H1 (cell line): Measurements from ENCODE around the gene TRAF3IP3. TPM values are rescaled to one million over a fixed set of nuclear protein-coding genes. Genes with fewer than 3 reads are reported as not detected.

Experiments
- CTCF ChIA-PET: fragments of 300-600 bp; sonication (Branson Sonifier 250); formaldehyde crosslinking; loops from one replicate; lab custom pipeline; 2021; ENCODE audit not compliant: partially characterized antibody; lab: Charles Lee
- POLR2A ChIA-PET: fragments of 300-600 bp; sonication (Branson Sonifier 250); formaldehyde crosslinking; loops from one replicate; lab custom pipeline; 2021; ENCODE audit warnings: inconsistent platforms; ENCODE audit not compliant: partially characterized antibody; lab: Charles Lee
- DNase-seq, 2 experiments: peaks; one replicate each; pipeline versions ENCODE4 v3.0.0 to v3.0.0-alpha.2; 2010 to 2022; ENCODE audit warnings: low spot score in 2 of 2, low read depth in 1 of 2, mixed read lengths in 1 of 2
- FAIRE-seq: peaks from 2 replicates; lab custom pipeline; 2011; peaks lifted over from hg19 to GRCh38; lab: Jason Lieb, UNC
- H2AFZ ChIP-seq: 2 replicates; pipeline ENCODE4 v1.8.1; 2012; ENCODE audit warnings: low read length, inconsistent platforms
- H2AK5ac ChIP-seq: 2 replicates; pipeline ENCODE4 v1.6.1; 2013; ENCODE audit warnings: low read depth, low read length
- H2BK120ac ChIP-seq: replicated peaks from 2 replicates; pipeline ENCODE3; 2013; ENCODE audit warnings: low read depth, low read length, inconsistent platforms
- H2BK12ac ChIP-seq: 2 replicates; pipeline ENCODE4 v1.6.1; 2013; ENCODE audit warnings: low read depth, low read length
- H2BK15ac ChIP-seq: 2 replicates; pipeline ENCODE4 v1.6.1; 2013; ENCODE audit warnings: low read length
- H2BK20ac ChIP-seq: 2 replicates; pipeline ENCODE4 v1.6.1; 2013; ENCODE audit warnings: low read length
- H2BK5ac ChIP-seq: 2 replicates; pipeline ENCODE4 v1.6.1; 2013; ENCODE audit warnings: low read depth, low read length
- H3K14ac ChIP-seq: 2 replicates; pipeline ENCODE4 v1.6.1; 2013; ENCODE audit warnings: inconsistent platforms; ENCODE audit not compliant: insufficient read length
- H3K18ac ChIP-seq: 2 replicates; pipeline ENCODE4 v1.6.1; 2013; ENCODE audit warnings: low read length; ENCODE audit errors: extremely low read depth
- H3K23ac ChIP-seq: 2 replicates; pipeline ENCODE4 v1.6.1; 2013; ENCODE audit warnings: inconsistent platforms; ENCODE audit not compliant: insufficient read length
- H3K23me2 ChIP-seq: 2 replicates; pipeline ENCODE4 v1.6.1; 2013; ENCODE audit warnings: low read depth, low read length
- H3K27ac ChIP-seq: 2 replicates; pipeline ENCODE4 v1.6.1; 2011; ENCODE audit warnings: low read depth, low read length, inconsistent platforms
- H3K27me3 ChIP-seq, 4 experiments: replicated peaks in 1 of 4; 1 replicate in 1 of 4; 2 replicates in 3 of 4; pipeline versions ENCODE4 v1.6.1 to v1.8.1; 2011 to 2013; ENCODE audit warnings: low read length in 3 of 4, mild to moderate bottlenecking in 3 of 4, inconsistent platforms in 2 of 4, mixed read lengths in 2 of 4, moderate library complexity in 1 of 4; ENCODE audit not compliant: control insufficient read depth in 3 of 4, insufficient read depth in 3 of 4; ENCODE audit errors: extremely low read depth in 1 of 4
- H3K36me3 ChIP-seq, 4 experiments: 2 replicates each; pipeline versions ENCODE4 v1.6.1 to v1.8.1; 2011 to 2013; ENCODE audit warnings: mild to moderate bottlenecking in 4 of 4, low read length in 3 of 4, moderate library complexity in 2 of 4, control low read depth in 1 of 4, inconsistent platforms in 1 of 4; ENCODE audit not compliant: insufficient read depth in 4 of 4, control insufficient read depth in 2 of 4
- H3K4ac ChIP-seq: replicated peaks from 2 replicates; pipeline ENCODE3; 2013; ENCODE audit warnings: low read length, low read depth, mixed read lengths, inconsistent platforms; ENCODE audit not compliant: insufficient read length
- H3K4me1 ChIP-seq, 4 experiments: replicated peaks in 1 of 4; 1 replicate in 1 of 4; 2 replicates in 3 of 4; pipeline versions ENCODE4 v1.6.1 to v1.8.1; 2011 to 2013; ENCODE audit warnings: low read length in 3 of 4, inconsistent platforms in 2 of 4, mixed read lengths in 1 of 4; ENCODE audit not compliant: insufficient read depth in 4 of 4, control insufficient read depth in 3 of 4
- H3K4me2 ChIP-seq, 2 experiments: 2 replicates each; pipeline versions ENCODE4 v1.6.1 to v1.8.1; 2011 to 2013; ENCODE audit warnings: low read depth in 2 of 2, low read length in 2 of 2, control low read depth in 1 of 2, inconsistent platforms in 1 of 2, mild to moderate bottlenecking in 1 of 2; ENCODE audit not compliant: insufficient read depth in 1 of 2
- H3K4me3 ChIP-seq, 4 experiments: fragments of 200-600, 300-600 bp in 1 of 4; sonication (generic), shearing (Covaris generic), sonication (Bioruptor Twin) in 1 of 4; 2 replicates each; pipeline versions ENCODE4 v1.5.1 to v1.8.1; 2011 to 2016; ENCODE audit warnings: low read length in 4 of 4, low read depth in 3 of 4, control low read depth in 2 of 4, inconsistent platforms in 2 of 4, mild to moderate bottlenecking in 2 of 4, mixed read lengths in 1 of 4, moderate library complexity in 1 of 4; ENCODE audit not compliant: insufficient read depth in 2 of 4; ENCODE audit errors: extremely low read depth in 1 of 4
- H3K56ac ChIP-seq: replicated peaks from 2 replicates; pipeline ENCODE3; 2013; ENCODE audit warnings: low read depth, mild to moderate bottlenecking, mixed read lengths, low read length, inconsistent platforms; ENCODE audit not compliant: insufficient read length
- H3K79me1 ChIP-seq: 2 replicates; pipeline ENCODE4 v1.6.1; 2013; ENCODE audit warnings: low read depth, low read length, control low read depth
- H3K79me2 ChIP-seq, 2 experiments: 2 replicates each; pipeline versions ENCODE4 v1.6.1 to v1.8.1; 2012 to 2013; ENCODE audit warnings: low read length in 2 of 2, mild to moderate bottlenecking in 2 of 2, inconsistent platforms in 1 of 2; ENCODE audit not compliant: insufficient read depth in 2 of 2, control insufficient read depth in 1 of 2
- H3K9ac ChIP-seq, 4 experiments: replicated peaks in 1 of 4; 1 replicate in 1 of 4; 2 replicates in 3 of 4; pipeline versions ENCODE4 v1.6.1 to v1.8.1; 2011 to 2013; ENCODE audit warnings: low read depth in 3 of 4, low read length in 3 of 4, control low read depth in 2 of 4, mild to moderate bottlenecking in 2 of 4, moderate library complexity in 2 of 4, inconsistent platforms in 1 of 4; ENCODE audit errors: extremely low read depth in 1 of 4
- H3K9me3 ChIP-seq, 2 experiments: 2 replicates each; pipeline versions ENCODE4 v1.6.1 to v1.8.1; 2012 to 2013; ENCODE audit warnings: mild to moderate bottlenecking in 2 of 2, moderate library complexity in 2 of 2, control low read depth in 1 of 2, inconsistent platforms in 1 of 2, low read depth in 1 of 2, low read length in 1 of 2, mixed read lengths in 1 of 2; ENCODE audit not compliant: insufficient read depth in 2 of 2
- H4K20me1 ChIP-seq, 2 experiments: replicated peaks in 1 of 2; 2 replicates each; pipeline versions ENCODE3 to v1.8.1; 2011 to 2013; ENCODE audit warnings: inconsistent platforms in 2 of 2, low read length in 2 of 2, mild to moderate bottlenecking in 1 of 2; ENCODE audit not compliant: insufficient read depth in 2 of 2, control insufficient read depth in 1 of 2
- H4K5ac ChIP-seq: 2 replicates; pipeline ENCODE4 v1.6.1; 2013; ENCODE audit warnings: low read length, low read depth, mixed read lengths, inconsistent platforms; ENCODE audit not compliant: insufficient read length
- H4K8ac ChIP-seq: 2 replicates; pipeline ENCODE4 v1.8.0; 2013; ENCODE audit warnings: mild to moderate bottlenecking, moderate library complexity, low read length, inconsistent platforms; ENCODE audit not compliant: insufficient read depth; ENCODE audit errors: extremely low read depth
- H4K91ac ChIP-seq: replicated peaks from 2 replicates; pipeline ENCODE3; 2013; ENCODE audit warnings: low read length, mixed read lengths, inconsistent platforms; ENCODE audit not compliant: insufficient read length
- ASH2L ChIP-seq: fragments of 200-600, 300-600 bp; sonication (generic); IDR thresholded peaks from one replicate; pipeline ENCODE4 v1.7.1; 2017; ENCODE audit warnings: low read length
- BACH1 ChIP-seq: IDR thresholded peaks from 2 replicates; pipeline ENCODE4 v1.6.1; 2012; ENCODE audit warnings: low read length, improper control_type of control experiment
- CHD2 ChIP-seq: IDR thresholded peaks from 2 replicates; pipeline ENCODE4 v1.6.1; 2012; ENCODE audit warnings: low read length, improper control_type of control experiment
- CREB1 ChIP-seq: IDR thresholded peaks from 2 replicates; pipeline ENCODE4 v1.6.1; 2012; ENCODE audit warnings: inconsistent platforms
- NANOG ChIP-seq: IDR thresholded peaks from 2 replicates; pipeline ENCODE4 v1.6.1; 2011; ENCODE audit warnings: low read length, low read depth, mild to moderate bottlenecking, inconsistent platforms; ENCODE audit not compliant: insufficient read depth, poor library complexity, severe bottlenecking
- POLR2A ChIP-seq, 2 experiments: IDR thresholded peaks; 1 replicate in 1 of 2; 2 replicates in 1 of 2; pipeline ENCODE4 v1.6.1; 2011; ENCODE audit warnings: low read depth in 2 of 2, low read length in 2 of 2, mild to moderate bottlenecking in 2 of 2; ENCODE audit errors: control extremely low read depth in 1 of 2
- POLR2AphosphoS5 ChIP-seq: IDR thresholded peaks from 2 replicates; pipeline ENCODE4 v1.6.1; 2011; ENCODE audit warnings: low read depth, low read length
- POU5F1 ChIP-seq: IDR thresholded peaks from 2 replicates; pipeline ENCODE4 v1.6.1; 2011; ENCODE audit warnings: low read depth, mild to moderate bottlenecking, low read length, moderate library complexity
- SUZ12 ChIP-seq: fragments of 200-600 bp; sonication (generic); IDR thresholded peaks from 2 replicates; pipeline ENCODE4 v1.6.1; 2012; ENCODE audit warnings: mild to moderate bottlenecking, inconsistent platforms, low read length, moderate library complexity, mixed read lengths
- TCF12 ChIP-seq: IDR thresholded peaks from 2 replicates; pipeline ENCODE4 v1.6.1; 2011; ENCODE audit warnings: low read depth, mild to moderate bottlenecking, low read length
- YY1 ChIP-seq: IDR thresholded peaks from 2 replicates; pipeline ENCODE4 v1.6.1; 2011; ENCODE audit warnings: low read depth, mild to moderate bottlenecking, low read length
- ZNF274 ChIP-seq: IDR thresholded peaks from 2 replicates; pipeline ENCODE4 v1.7.0; 2012; ENCODE audit warnings: low read length, borderline replicate concordance; ENCODE audit errors: extremely low read depth
- WGBS, 2 experiments: shearing (Covaris generic) in 1 of 2; methylation state at CpG; one replicate each; pipeline versions ENCODE4 v1.1.6 to v1.1.7; 2013 to 2015; ENCODE audit warnings: low lambda C conversion rate in 2 of 2, mixed read lengths in 2 of 2, inconsistent platforms in 1 of 2, low coverage in 1 of 2, missing lambda C conversion rate in 1 of 2; ENCODE audit not compliant: insufficient replicate concordance in 2 of 2, insufficient coverage in 1 of 2, insufficient read length in 1 of 2; ENCODE audit errors: extremely low coverage in 1 of 2, missing lambda C conversion rate in 1 of 2; 5-methylcytosine and 5-hydroxymethylcytosine counted together
- polyA plus RNA-seq, 7 experiments: library from polyadenylated mRNA; depleted of rRNA in 3 of 7; stranded (reverse) in 5 of 7; unstranded in 2 of 7; fragments of >200 nt in 5 of 7; fragments of 200-250 nt in 2 of 7; gene quantifications; 1 replicate in 5 of 7; 2 replicates in 1 of 7; 4 replicates in 1 of 7; pipeline versions ENCODE4 v1.2.1 to v1.2.3, GENCODE V29; 2011 to 2013; ENCODE audit warnings: missing spikeins in 2 of 7, mixed read lengths in 2 of 7
- total RNA-seq: library from RNA; stranded (reverse); fragmentation: NEBNext Ultra II Directional; extraction: Animal tissue kit (Norgen Biotek cat#: 25700); gene quantifications from 2 replicates; pipeline ENCODE4 v1.2.1, GENCODE V29; 2021
- TF ChIP-seq, protein P1 (sequence below): IDR thresholded peaks from 2 replicates; pipeline ENCODE4 v1.6.1; 2011; ENCODE audit warnings: low read length, improper control_type of control experiment

The TRAF3IP3 gene
- total and polyA plus RNA-seq, 2 of the 8 experiments (the other 6 are each of a cell fraction or from before 2014, with no cell fraction given), result not detected

DNA sequence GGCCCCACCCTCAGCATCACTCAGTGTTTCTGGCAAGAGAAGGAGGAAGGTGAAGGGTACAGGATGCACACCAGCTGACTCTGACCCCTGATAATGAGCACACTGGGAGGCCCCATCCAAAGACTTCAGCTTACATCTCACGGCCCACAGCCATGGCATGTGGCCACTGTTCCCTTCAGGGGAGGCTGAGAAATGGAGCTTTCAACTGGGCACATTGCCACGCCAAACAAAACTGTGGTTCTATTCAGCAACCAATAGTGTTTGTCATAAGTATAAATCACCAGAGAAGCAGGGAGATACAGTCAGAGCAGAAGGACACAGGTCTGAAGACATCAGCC, 12.7 kb upstream of the TRAF3IP3 start:
- Histone ChIP-seq H4K5ac (no peak overlapping the region), H4K91ac (no peak overlapping the region), H3K36me3 (no peaks in the 10 kb centered on the region), H3K56ac (no peak overlapping the region), H3K79me1 (no peaks in the 10 kb centered on the region), H3K4me1 (peaks cover 0 to 5% (median 0%) of the 10 kb centered on the region in 4 experiments; a peak in 1 of 7 replicates), H3K9me3 (no peaks in the 10 kb centered on the region), H3K14ac (no peak overlapping the region), H2BK120ac (no peak overlapping the region), H2BK5ac (no peak overlapping the region), H3K18ac (no peak overlapping the region), H3K4ac (no peak overlapping the region), H2BK15ac (no peak overlapping the region), H2BK20ac (no peak overlapping the region), H4K20me1 (no peaks in the 10 kb centered on the region), H3K79me2 (no peaks in the 10 kb centered on the region), H3K27me3 (peaks cover 0 to under 1% (median 0%) of the 10 kb centered on the region in 4 experiments; a peak in 1 of 7 replicates), H3K9ac (no peak overlapping the region), H3K27ac (no peak overlapping the region), H4K8ac (no peak overlapping the region), H3K23me2 (no peaks in the 10 kb centered on the region), H2BK12ac (no peak overlapping the region), H2AFZ (no peak overlapping the region), H2AK5ac (no peak overlapping the region), H3K23ac (no peak overlapping the region), H3K4me2 (no peak overlapping the region), H3K4me3 (no peak overlapping the region)
- FAIRE-seq, result no peak
- TF ChIP-seq, protein P1, sequence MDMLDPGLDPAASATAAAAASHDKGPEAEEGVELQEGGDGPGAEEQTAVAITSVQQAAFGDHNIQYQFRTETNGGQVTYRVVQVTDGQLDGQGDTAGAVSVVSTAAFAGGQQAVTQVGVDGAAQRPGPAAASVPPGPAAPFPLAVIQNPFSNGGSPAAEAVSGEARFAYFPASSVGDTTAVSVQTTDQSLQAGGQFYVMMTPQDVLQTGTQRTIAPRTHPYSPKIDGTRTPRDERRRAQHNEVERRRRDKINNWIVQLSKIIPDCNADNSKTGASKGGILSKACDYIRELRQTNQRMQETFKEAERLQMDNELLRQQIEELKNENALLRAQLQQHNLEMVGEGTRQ, result no peak
- TF ChIP-seq POU5F1, result no peak
- TF ChIP-seq CREB1, result no peak
- TF ChIP-seq ASH2L, result no peak
- no peak for TF ChIP-seq POLR2AphosphoS5
- TF ChIP-seq ZNF274, result no peak
- TF ChIP-seq NANOG, result no peak
- no peak for TF ChIP-seq YY1
- no peak for TF ChIP-seq BACH1
- TF ChIP-seq SUZ12, result no peak
- TF ChIP-seq TCF12, result no peak
- no peak for TF ChIP-seq CHD2
- no peak for TF ChIP-seq POLR2A (IDR thresholded peaks at IDR 0.05; ENCODE audit: control extremely low read depth in 1 of 2, low read depth in 2 of 2, low read length in 2 of 2)
- POLR2A ChIA-PET, result no interaction called here
- WGBS, 2 experiments, result 94% methylated on average over 2 of the region's 2 CpGs; no CpG with 5 or more reads in 1 of the 2 experiments
- DNase-seq, result no peak
- CTCF ChIA-PET, result no interaction called here
